Upper lobe of left lung (tissue), 6 donors: ENCODE data around the gene ERAL1. TPM values are rescaled to one million over a fixed set of nuclear protein-coding genes. Genes with fewer than 3 reads are reported as not detected.

Source experiments
- ATAC-seq, 2 donors: fragments of 200-7000 bp; cut with Tn5 transposase; one replicate each; pipeline ENCODE4 v1.9.1; 2022; ENCODE audit warnings: mild to moderate bottlenecking in 2 of 2, moderate library complexity in 2 of 2; ENCODE audit not compliant: low FRiP score in 2 of 2
- DNase-seq, 2 donors: peaks; one replicate each; pipeline ENCODE4 v3.0.0-alpha.2; 2019 to 2020
- H3K27ac ChIP-seq, 4 donors: fragments of 200-600 bp; sonication (generic); one replicate each; pipeline ENCODE4 v1.5.1; 2016 to 2019
- H3K27me3 ChIP-seq, 4 donors: fragments of 200-600 bp; sonication (generic); one replicate each; pipeline ENCODE4 v1.5.1; 2017 to 2019
- H3K36me3 ChIP-seq, 4 donors: fragments of 200-600 bp; sonication (generic); one replicate each; pipeline ENCODE4 v1.5.1; 2016 to 2019
- H3K4me1 ChIP-seq, 4 donors: fragments of 200-600 bp; sonication (generic); one replicate each; pipeline ENCODE4 v1.5.1; 2018 to 2019
- H3K4me3 ChIP-seq, 4 donors: fragments of 200-600 bp; sonication (generic); one replicate each; pipeline ENCODE4 v1.5.1; 2017 to 2019; ENCODE audit warnings: mild to moderate bottlenecking in 2 of 4, moderate library complexity in 1 of 4
- H3K9me3 ChIP-seq, 4 donors: fragments of 200-600 bp; sonication (generic); one replicate each; pipeline ENCODE4 v1.5.1; 2018 to 2019
- CTCF ChIP-seq, 6 experiments: fragments of 450-650 bp in 4 of 6; fragments of 200-600 bp in 2 of 6; sonication (generic) in 2 of 6; IDR thresholded peaks; one replicate each; pipeline ENCODE4 v1.5.1; 2016 to 2019; ENCODE audit warnings: antibody characterized with exemption in 6 of 6
- EP300 ChIP-seq, 4 donors: sonication (generic); formaldehyde crosslinking; IDR thresholded peaks; one replicate each; pipeline ENCODE4 v1.5.1; 2017; ENCODE audit warnings: antibody characterized with exemption in 4 of 4, control low read depth in 2 of 4
- POLR2A ChIP-seq, 4 donors: fragments of 450-650 bp; IDR thresholded peaks; one replicate each; pipeline ENCODE4 v1.5.1; 2016 to 2017; ENCODE audit warnings: antibody characterized with exemption in 4 of 4, mild to moderate bottlenecking in 2 of 4
- POLR2AphosphoS5 ChIP-seq, 2 donors: sonication (generic); formaldehyde crosslinking; IDR thresholded peaks; one replicate each; pipeline ENCODE4 v1.5.1; 2017; ENCODE audit warnings: antibody characterized with exemption in 2 of 2
- WGBS, 2 donors: methylation state at CpG; one replicate each; pipeline ENCODE4 v1.1.5; 2017 to 2018; 5-methylcytosine and 5-hydroxymethylcytosine counted together
- total RNA-seq, 6 donors: library from RNA; depleted of rRNA in 4 of 6; stranded (reverse); fragments of >200 nt in 4 of 6; gene quantifications; one replicate each; pipeline versions ENCODE4 v1.1.0 to v1.2.1, GENCODE V29; 2016 to 2021
- donor health status: DM: no; HTN: no; CAD: no; lungs with moderate emphysema.
- donor health status: DM: no; HTN: yes; CAD: no; lungs with severe emphysema.

The ERAL1 gene
- total RNA-seq: 10 to 100 TPM; 22.4 to 41.3 (median 27.7) TPM

GRCh38 chr17:28854457-28855335, at the start of gene ERAL1:
ERAL1 (plus strand) TSS chr17:28855016; CDS start chr17:28855035, 19 bp downstream.
- H3K4me1 ChIP-seq: peaks cover 8 to 15% (median 10%) of the 10 kb centered on the region in 4 donors
- no peak for TF ChIP-seq EP300 (IDR thresholded peaks at IDR 0.05)
- TF ChIP-seq POLR2AphosphoS5 (IDR thresholded peaks at IDR 0.05): peak; percentile 28 to 83
- peak in 1 of 6 experiments; percentile 21 for TF ChIP-seq CTCF (IDR thresholded peaks at IDR 0.05)
- TF ChIP-seq POLR2A (IDR thresholded peaks at IDR 0.05): peak in 3 of 4 donors; percentile 23 to 73 (median 56)
- H3K4me3 ChIP-seq: peak within 1 kb of the TSS; percentile 55 to 79 (median 66)
- H3K27me3 ChIP-seq: no peaks in the 10 kb centered on the region
- H3K36me3 ChIP-seq: peaks cover 11 to 34% (median 26%) of the 10 kb centered on the region in 4 donors
- WGBS, 2 donors: 0 to 1% methylated on average over 32 to 42 of the region's 42 CpGs
- DNase-seq (peak; percentile 89 to 90), ATAC-seq (peak; percentile 96 to 99)
- H3K27ac ChIP-seq: peak within 1 kb of the TSS; percentile 62 to 84 (median 71)
- no peaks in the 10 kb centered on the region for H3K9me3 ChIP-seq

GRCh38 chr17:28807925-28808634, 46.7 kb upstream of the ERAL1 start:
- H3K4me1 ChIP-seq: peaks cover 26 to 49% (median 33%) of the 10 kb centered on the region in 4 donors
- DNase-seq: no peak
- WGBS, 2 donors: 14 to 16% methylated on average over 2 of the region's 2 CpGs

GRCh38 chr17:28810437-28810836, 44.4 kb upstream of the ERAL1 start:
- peaks cover 26 to 55% (median 35%) of the 10 kb centered on the region in 4 donors for H3K4me1 ChIP-seq
- H3K27me3 ChIP-seq: no peaks in the 10 kb centered on the region
- TF ChIP-seq POLR2AphosphoS5 (IDR thresholded peaks at IDR 0.05) (no peak), POLR2A (IDR thresholded peaks at IDR 0.05) (no peak)
- peak overlapping the region in 1 of 4 donors; percentile 87 for H3K27ac ChIP-seq
- no peaks in the 10 kb centered on the region for H3K9me3 ChIP-seq
- ATAC-seq: no peak
- no peak overlapping the region for H3K4me3 ChIP-seq
- DNase-seq: no peak
- 96 to 97% methylated on average over 1 of the region's 1 CpG for WGBS, 2 donors
- H3K36me3 ChIP-seq: peaks cover 0 to 5% (median 0%) of the 10 kb centered on the region in 4 donors

More at GRCh38 chr17:28807925-28808634, 46.7 kb upstream of the ERAL1 start:
- no peak for TF ChIP-seq POLR2AphosphoS5 (IDR thresholded peaks at IDR 0.05)
- no peak for TF ChIP-seq CTCF (IDR thresholded peaks at IDR 0.05)
- TF ChIP-seq EP300 (IDR thresholded peaks at IDR 0.05): no peak
- TF ChIP-seq POLR2A (IDR thresholded peaks at IDR 0.05): no peak
- no peak overlapping the region for H3K4me3 ChIP-seq
- H3K27ac ChIP-seq: peak overlapping the region; percentile 54 to 87 (median 63)
- no peaks in the 10 kb centered on the region for H3K27me3 ChIP-seq
- peaks cover 0 to 23% (median 3%) of the 10 kb centered on the region in 4 donors for H3K36me3 ChIP-seq
- peak in 1 of 2 donors; percentile 18 for ATAC-seq
- no peaks in the 10 kb centered on the region for H3K9me3 ChIP-seq

- H3K27me3 ChIP-seq: no peaks in the 10 kb centered on the region
These were observed 43.1 kb upstream of the ERAL1 start for GRCh38 chr17:28811651-28812090.

More at GRCh38 chr17:28811651-28812090, 43.1 kb upstream of the ERAL1 start:
- ATAC-seq (no peak), DNase-seq (no peak)
- Histone ChIP-seq H3K9me3 (no peaks in the 10 kb centered on the region), H3K4me3 (peak overlapping the region; percentile 66 to 89 (median 83)), H3K36me3 (no peaks in the 10 kb centered on the region), H3K27ac (peak overlapping the region; percentile 88 to 91 (median 90)), H3K4me1 (peaks cover 26 to 55% (median 35%) of the 10 kb centered on the region in 4 donors)
- WGBS, 2 donors: 4 to 6% methylated on average over 6 of the region's 6 CpGs
- TF ChIP-seq POLR2A (IDR thresholded peaks at IDR 0.05) (no peak), EP300 (IDR thresholded peaks at IDR 0.05) (no peak), CTCF (IDR thresholded peaks at IDR 0.05) (no peak), POLR2AphosphoS5 (IDR thresholded peaks at IDR 0.05) (no peak)
